Gastroesophageal sphincter (tissue), 3 donors: ENCODE data around the gene TBRG4.

Experiments used
- CTCF ChIP-seq, 4 experiments: fragments of 200-600 bp in 2 of 4; fragments of 450-650 bp in 2 of 4; sonication (generic) in 1 of 4; IDR thresholded peaks; one replicate each; pipeline ENCODE4 v1.5.1; 2017 to 2019; ENCODE audit warnings: antibody characterized with exemption in 4 of 4, mild to moderate bottlenecking in 2 of 4, moderate library complexity in 2 of 4
- POLR2A ChIP-seq, 2 donors: fragments of 450-650 bp; IDR thresholded peaks; one replicate each; pipeline ENCODE4 v1.6.1; 2017; ENCODE audit warnings: antibody characterized with exemption in 2 of 2, mild to moderate bottlenecking in 2 of 2, moderate library complexity in 1 of 2

- no peak for TF ChIP-seq CTCF (IDR thresholded peaks at IDR 0.05)
- no peak for TF ChIP-seq POLR2A (IDR thresholded peaks at IDR 0.05)
These were observed 41.8 kb downstream of the TBRG4 start for GRCh38 chr7:45069444-45070253.
